Spleen (tissue), 7 donors: ENCODE data around the gene SOX6.

Source experiments
- POLR2AphosphoS5 ChIP-seq, 3 donors: sonication (generic); formaldehyde crosslinking; IDR thresholded peaks; one replicate each; pipeline ENCODE4 v1.5.1; 2017; ENCODE audit warnings: antibody characterized with exemption in 3 of 3
- TF ChIP-seq, protein P1 (sequence below), 11 experiments: fragments of 200-600 bp in 7 of 11; fragments of 450-650 bp in 4 of 11; sonication (generic) in 4 of 11; IDR thresholded peaks in 8 of 11; conservative IDR thresholded peaks in 3 of 11; 1 replicate in 7 of 11; 2 replicates in 4 of 11; pipeline versions ENCODE4 v1.4.0 to v1.8.0; 2016 to 2021; ENCODE audit warnings: antibody characterized with exemption in 11 of 11, inconsistent platforms in 4 of 11, mild to moderate bottlenecking in 1 of 11
- donor health status: DM: no; HTN: no; CAD: no; lungs with moderate emphysema.
- donor health status: DM: no; HTN: no; CAD: no.
- donor health status: DM: no; HTN: no; CAD: no.

DNA sequence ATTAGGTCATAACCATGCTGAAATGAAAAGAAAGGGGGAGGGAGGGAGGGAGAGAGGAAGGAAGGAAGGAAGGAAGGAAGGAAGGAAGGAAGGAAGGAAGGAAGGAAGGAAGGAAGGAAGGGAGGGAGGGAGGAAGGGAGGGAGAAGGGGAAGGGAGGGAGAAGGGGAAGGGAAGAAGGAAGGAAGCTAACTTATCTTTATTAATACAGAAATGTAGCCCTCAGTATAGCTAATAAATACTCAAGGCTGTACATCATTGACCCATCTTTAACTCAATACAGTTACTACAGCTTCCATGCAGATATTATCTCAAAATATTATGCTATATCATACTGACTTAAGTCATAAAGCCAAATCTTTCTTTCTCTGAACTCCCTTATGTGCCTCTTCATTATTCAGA is 17.4 kb upstream of the SOX6 start:
- TF ChIP-seq, protein P1, sequence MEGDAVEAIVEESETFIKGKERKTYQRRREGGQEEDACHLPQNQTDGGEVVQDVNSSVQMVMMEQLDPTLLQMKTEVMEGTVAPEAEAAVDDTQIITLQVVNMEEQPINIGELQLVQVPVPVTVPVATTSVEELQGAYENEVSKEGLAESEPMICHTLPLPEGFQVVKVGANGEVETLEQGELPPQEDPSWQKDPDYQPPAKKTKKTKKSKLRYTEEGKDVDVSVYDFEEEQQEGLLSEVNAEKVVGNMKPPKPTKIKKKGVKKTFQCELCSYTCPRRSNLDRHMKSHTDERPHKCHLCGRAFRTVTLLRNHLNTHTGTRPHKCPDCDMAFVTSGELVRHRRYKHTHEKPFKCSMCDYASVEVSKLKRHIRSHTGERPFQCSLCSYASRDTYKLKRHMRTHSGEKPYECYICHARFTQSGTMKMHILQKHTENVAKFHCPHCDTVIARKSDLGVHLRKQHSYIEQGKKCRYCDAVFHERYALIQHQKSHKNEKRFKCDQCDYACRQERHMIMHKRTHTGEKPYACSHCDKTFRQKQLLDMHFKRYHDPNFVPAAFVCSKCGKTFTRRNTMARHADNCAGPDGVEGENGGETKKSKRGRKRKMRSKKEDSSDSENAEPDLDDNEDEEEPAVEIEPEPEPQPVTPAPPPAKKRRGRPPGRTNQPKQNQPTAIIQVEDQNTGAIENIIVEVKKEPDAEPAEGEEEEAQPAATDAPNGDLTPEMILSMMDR (IDR thresholded peaks at IDR 0.05 in 8 of 11, conservative IDR thresholded peaks at IDR 0.05 in 3 of 11): no peak
- no peak for TF ChIP-seq POLR2AphosphoS5 (IDR thresholded peaks at IDR 0.05)
